HG03558 (cell line): Measurements from ENCODE around the gene SMURF1.

Source experiments
- ATAC-seq: cut with Tn5 transposase; IDR thresholded peaks from one replicate; pipeline ENCODE4 v1.9.1; 2021; ENCODE audit warnings: moderate number of reproducible peaks; ENCODE audit not compliant: unreplicated experiment; ENCODE audit errors: extremely low read depth

Gene SMURF1

DNA sequence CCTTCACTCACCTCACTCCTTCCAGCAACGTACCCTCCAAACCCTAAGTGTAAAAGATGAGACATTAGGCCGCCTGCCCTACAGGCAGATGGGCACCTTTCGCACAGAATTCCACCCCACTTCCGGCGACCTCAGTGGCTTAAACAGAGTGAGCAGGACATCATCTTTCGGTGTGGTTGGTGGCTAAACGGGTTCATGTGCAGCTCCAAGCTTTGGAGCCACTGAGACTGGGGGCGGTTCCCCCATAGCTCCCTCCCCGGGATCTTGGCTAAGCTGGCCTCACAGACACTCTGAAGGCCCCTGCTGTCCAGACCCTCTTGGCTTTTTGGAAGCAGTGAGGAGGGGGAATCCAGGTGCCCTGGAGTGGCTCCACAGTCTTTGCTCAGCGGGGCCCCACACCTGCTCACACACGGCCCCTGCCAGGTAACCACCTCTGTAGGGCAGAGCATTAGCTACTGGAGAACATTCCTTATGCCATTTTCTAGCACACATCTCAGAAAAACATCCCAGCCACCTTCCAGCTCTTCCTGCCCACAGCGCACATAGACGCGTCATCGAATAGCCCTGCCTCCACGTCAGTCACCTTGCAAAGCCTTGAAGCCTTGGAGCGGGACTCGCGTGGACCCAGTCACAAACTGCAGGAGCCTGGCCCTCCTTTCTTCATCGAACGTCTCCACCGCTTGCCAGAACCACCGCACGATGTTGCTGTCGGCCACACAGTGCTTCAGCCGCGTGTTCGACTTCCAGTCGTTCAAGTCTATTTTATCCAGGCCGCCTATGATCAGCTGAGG is 108.8 kb downstream of the SMURF1 start:
- ATAC-seq: no peak

- no peak for ATAC-seq
Observed at GRCh38 chr7:99033765-99034164, 110.1 kb downstream of the SMURF1 start.

DNA sequence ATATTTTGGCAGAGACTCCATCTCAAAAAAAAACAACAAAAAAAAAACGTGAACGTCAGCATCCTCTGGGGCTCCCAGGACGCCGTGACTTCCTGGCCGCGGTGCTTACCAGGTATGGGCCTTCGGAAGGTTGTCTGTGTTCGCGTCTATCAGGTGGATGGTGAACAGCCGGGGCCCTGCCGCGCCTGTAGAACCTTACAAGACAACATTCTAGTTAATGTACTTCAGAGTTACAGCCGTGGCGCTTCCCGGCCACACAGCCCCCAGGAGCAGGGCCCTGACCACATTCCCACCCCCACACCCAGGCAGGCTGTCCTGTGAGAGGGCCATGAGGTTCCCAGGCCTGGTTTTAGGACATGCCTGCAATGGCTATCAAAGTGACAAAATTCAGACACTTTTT is 111.0 kb downstream of the SMURF1 start:
- ATAC-seq: no peak

DNA sequence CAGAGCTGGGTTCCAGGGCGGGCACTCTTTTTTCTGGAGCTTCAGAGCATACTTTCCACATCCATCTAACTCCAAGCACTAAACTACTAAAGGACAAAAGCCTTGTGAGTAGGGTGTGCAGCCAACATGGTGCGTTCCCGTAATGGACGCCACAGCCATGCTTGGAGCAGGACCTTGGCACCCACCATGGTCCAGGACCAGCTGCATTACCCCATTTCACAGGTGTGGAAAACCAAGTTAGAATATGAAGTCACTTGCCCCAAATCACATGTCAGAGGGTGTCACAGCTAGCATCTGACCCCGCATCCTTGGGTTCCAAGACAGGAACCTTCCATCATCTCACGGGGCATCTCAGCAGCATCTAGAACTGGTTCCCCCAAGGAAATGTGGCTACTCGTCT is 112.4 kb downstream of the SMURF1 start:
- ATAC-seq: no peak

DNA sequence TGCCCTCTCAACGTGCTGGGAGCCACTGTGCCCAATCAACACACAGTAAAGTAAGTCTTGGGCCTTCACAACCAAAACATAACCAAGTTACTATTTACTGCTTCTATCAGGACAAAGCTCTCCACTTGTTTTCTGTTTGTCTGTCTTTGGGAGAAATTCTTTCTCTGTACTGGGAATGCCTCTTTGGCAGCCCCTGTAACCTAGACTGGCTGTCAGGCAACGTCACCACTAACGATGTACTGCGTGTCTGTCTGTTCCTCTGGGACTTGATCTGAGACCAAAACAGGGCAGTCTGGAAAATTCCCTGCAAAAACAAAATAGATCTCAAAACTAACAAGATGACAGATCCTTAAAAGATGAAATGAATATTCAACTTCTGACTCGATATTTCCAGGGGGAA is 113.0 kb downstream of the SMURF1 start:
- ATAC-seq: no peak

DNA sequence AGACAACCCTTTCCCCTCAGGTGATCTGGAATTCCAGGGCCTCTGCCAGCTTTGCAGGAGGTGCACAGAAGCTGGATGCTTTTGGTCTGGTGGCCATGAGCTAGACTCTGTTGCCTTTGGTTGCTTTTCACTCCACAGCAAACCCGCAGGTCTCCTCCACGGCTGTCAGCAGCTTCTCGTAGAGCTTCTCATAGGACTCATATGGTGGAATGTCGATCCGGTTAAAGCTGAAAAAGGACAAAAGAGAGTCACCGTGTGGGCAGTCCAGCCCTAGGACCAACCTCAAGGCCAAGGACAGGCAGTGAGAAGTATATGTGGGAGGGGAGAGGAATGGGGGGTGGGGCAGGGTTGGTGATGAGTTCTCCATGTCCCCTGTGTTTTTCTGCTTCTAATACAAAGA is 113.5 kb downstream of the SMURF1 start:
- no peak for ATAC-seq

GRCh38 chr7:99029466-99030435 is 114.2 kb downstream of the SMURF1 start:
- no peak for ATAC-seq

- no peak for ATAC-seq
Observed at GRCh38 chr7:99028261-99028973, 115.5 kb downstream of the SMURF1 start.

DNA sequence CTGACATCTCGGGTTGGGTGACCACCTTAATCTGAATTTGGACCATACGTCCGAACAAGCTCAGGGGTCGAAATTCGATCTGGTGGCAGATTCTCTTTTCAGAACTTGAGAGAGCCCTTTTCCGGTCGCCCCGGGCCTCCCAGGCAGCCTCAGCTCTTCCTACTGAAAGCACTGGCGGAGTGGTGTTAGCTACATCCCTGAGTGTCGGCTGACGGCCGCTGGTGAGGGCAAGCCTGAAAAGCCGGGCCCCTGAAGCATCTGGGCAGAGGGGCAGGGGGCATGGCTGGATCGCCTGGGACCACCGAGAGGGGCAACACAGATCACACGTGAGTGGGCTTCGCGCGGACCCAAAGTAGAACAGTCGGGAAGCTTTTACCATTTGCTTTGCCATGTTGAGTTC is 116.1 kb downstream of the SMURF1 start:
- ATAC-seq: no peak

DNA sequence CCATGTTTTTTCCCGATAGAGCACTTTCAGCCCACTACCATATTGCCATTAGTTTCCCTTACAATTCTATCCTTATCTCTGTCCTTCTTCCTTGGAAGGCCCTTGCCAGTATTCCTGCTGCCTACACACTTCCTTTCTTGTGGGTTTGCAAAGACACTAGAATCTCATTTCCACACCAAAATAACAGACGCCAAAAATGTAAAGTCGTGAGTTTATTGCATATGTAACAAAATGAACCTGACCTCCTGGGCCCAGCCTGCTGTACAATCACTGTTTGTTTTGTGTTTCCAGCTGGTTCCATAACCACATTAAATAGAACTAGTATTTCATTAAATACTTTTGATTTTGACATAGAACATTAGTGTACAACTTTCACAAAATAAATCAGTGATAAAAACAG is 116.7 kb downstream of the SMURF1 start:
- no peak for ATAC-seq

- no peak for ATAC-seq
Observed at GRCh38 chr7:99024066-99024465, 119.8 kb downstream of the SMURF1 start.

- ATAC-seq: no peak
Observed at GRCh38 chr7:99021941-99022560, 121.9 kb downstream of the SMURF1 start.

GRCh38 chr7:99020413-99020715 is 123.5 kb downstream of the SMURF1 start:
- no peak for ATAC-seq

- no peak for ATAC-seq
Observed at GRCh38 chr7:99019523-99020412, 124.1 kb downstream of the SMURF1 start.

DNA sequence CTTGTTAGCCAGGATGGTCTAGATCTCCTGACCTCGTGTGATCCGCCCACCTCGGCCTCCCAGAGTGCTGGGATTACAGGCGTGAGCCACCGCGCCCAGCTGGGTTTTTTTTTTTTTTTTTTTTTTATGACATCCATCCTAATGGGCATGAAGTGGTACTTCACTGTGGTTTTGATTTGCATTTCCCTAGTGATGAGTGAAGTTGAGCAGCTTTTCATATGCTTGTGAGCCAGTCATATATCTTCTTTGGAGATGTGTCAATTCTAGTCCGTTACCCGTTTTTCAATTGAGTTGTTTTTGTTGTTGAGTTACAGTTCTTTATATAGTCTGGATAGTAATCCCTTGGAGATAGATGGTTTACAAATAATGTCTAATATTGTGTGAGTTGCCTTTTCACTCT is 127.7 kb downstream of the SMURF1 start:
- ATAC-seq: no peak

- no peak for ATAC-seq
Observed at GRCh38 chr7:99014113-99014985, 129.6 kb downstream of the SMURF1 start.

GRCh38 chr7:99013266-99014112 is 130.4 kb downstream of the SMURF1 start:
- no peak for ATAC-seq

- ATAC-seq: no peak
Observed at GRCh38 chr7:99012722-99013121, 131.2 kb downstream of the SMURF1 start.
